GM21528 (cell line): ENCODE results near the gene RIMKLA.

Source experiments
- ATAC-seq: cut with Tn5 transposase; IDR thresholded peaks from one replicate; pipeline ENCODE4 v1.9.1; 2021; ENCODE audit warnings: mild to moderate bottlenecking, moderate library complexity; ENCODE audit not compliant: unreplicated experiment, low FRiP score

Gene RIMKLA

DNA sequence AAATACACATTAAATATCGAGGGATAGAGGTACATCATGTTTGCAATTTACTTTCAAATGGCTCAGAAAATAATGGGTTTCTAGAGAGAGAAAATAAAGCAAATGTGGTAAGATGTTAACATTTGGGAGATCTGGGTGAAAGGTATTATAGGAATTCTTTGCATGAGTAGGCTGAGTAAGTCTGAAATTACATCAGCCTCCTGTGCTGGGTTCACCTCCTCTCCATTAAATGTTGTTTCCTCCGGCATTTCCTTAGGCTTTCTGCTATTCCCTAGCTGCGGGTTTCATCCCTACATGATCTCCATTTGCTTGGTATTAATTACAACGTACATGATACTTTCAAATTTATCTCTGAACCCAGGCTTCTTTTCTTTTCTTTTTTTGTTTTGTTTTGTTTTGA is 43.6 kb downstream of the RIMKLA start:
- ATAC-seq, result no peak

DNA sequence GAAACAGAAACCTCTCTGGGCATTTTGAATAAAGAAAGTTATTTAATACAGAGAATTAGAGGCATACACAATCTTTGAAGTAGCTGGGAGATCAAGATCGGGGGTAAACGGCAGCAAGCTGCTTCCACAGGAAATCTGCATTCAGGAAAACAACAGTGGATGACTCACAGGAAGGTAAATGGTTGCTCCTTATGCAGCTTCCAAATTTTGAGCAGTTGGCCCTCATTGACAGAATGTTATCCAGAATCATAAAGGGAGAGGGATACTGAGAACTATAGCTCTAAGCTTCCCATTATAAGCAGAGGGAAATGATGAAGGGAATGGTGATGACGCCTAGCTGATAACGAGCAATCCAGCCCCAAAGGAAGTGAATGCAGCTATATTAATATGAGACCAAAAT is 46.6 kb downstream of the RIMKLA start:
- ATAC-seq, result no peak

DNA sequence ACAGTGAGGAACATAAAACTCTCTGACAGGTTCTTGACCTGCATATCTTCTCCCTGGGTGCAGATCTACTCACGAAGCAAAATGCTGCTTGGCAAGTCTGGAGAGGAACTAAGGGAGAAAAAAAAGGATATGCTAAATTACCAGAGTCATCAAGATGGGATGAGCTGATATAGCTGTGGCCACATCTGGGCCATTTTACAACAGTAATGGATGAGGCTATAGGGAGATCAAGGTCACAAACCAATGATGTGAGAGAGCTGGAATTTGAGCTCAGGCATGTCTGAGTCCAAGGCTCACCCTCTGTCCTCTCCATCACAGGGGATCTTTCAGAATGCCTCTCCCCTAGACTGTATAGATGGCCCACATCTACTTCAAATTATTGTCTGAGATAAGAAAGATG is 49.0 kb downstream of the RIMKLA start:
- ATAC-seq, result no peak

DNA sequence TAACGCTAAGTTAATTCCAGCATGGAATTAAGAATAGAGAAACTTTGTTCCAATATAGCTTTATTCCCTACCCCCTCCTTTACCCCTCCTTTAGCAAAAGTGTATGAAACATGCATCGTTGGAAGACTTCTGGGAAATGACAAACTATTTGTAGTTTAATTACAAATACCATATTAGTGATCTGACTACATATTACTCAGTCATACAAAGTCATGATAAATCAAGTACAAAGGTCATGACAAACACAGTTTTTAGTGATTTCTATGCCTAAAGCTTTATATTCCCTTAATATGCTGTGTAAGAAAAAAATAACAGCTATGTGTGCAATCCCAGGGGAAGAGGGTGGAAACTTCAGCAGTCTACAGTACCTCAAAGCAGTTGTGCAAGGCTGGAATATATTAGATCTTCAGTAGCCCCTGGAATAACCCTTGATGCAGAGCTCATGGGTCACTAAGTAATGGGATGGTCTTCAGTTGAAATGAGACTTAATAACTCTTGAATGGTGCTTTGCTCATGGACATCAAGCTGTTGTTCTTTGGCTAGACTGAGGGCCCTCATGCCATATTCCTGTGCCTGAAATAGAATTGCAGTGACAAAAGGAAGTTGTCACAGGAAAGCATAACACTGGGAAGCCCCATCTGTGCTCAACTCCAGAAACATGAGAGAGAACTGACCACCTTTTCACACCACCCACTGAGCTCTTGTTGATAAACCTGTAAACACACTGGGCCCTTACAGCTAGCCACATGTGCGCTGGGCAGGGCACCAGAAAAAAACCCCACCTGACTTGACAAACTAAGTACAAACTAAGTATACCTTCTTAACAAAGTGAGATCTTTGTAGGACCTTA is 49.9 kb downstream of the RIMKLA start:
- ATAC-seq, result no peak

DNA sequence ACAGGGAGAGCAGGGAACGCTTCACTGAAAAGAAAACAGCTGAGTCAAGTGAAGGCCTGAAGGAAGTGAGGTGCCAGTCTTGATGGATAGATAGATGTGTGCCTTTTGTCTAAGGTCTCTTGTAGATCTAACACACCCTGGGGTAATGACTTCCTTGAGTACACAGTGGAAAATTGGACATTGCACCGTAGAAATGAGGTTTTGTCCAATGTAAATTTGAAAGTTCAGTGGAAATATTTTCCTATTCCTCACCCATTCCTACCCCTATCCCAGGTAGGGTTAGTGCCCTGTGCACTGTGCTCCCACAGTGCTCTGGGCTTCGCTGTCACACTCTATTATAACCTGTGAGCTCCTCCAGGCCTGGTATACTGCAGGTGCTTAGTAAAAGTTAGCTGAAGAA is 50.9 kb downstream of the RIMKLA start:
- no peak for ATAC-seq

DNA sequence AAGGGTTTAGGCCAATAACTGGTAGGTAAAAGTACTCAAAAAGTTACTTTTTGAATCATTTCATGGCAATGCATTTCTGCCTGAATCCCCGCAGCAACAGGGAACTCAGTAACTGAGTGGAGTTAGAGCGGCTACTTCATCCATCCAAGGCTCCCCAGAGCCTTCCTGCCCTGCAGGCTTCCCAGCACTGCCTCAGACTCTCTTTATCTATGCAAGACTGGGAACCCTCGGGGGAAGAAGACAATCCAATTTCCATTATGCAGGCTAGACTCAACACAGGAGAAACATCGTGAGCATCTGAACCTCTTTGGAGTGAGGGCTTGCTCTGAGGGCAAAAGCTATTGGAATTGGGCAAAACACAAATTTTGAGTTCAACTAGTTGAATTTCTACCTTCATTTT is 52.1 kb downstream of the RIMKLA start:
- no peak for ATAC-seq

DNA sequence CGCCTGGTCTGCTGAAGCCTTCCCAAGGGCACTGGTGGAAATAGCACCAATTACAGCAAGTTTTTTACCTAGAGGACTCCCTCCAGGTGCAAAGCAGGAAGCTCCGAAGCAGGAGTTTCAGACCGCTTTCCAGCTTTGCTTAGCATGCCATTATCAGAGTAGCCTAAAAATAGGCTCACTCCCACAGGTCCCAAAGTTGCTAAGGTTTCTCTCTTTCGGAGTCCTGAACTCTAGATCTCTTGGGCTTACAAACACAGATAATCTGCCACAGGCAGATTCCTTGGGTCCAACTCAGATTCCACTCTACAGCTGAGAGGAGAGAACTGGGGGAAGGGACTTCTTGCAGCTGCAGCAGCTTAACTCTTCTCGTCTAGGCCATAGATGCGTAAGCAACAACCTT is 52.8 kb downstream of the RIMKLA start:
- no peak for ATAC-seq

DNA sequence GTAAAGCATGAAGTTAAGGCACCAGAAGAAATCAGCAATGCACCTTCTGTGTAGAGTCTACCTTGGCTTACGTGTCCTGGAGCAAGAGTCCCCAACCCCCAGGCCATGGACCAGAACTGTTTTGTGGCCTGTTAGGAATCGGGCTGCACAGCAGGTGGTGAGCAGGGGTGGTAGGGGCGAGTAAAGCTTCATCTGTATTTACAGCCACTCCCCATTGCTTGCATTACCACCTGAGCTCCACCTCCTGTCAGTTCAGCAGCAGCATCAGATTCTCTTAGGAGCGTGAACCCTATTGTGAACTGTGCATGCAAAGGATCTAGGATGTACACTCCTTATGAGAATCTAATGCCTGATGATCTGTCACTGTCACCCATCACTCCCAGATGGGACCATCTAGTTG is 53.7 kb downstream of the RIMKLA start:
- ATAC-seq, result no peak

DNA sequence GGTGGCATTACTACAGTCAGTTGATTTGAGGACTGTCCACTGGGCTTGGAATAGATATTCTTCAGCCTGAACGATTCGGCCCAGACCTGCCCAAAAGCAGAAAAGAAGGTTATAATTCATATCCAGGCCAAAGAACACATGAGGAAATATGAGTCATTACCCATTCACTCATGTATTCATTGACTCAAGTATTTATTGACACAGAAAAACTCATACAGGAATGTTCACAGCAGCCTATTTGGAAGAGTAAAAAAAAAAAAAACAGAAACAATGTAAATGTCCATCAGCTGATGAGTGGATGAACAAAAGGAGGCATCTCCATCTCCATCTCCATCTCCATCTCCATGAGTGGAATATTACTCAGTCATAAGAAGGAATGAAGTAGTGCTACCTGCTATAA is 59.3 kb downstream of the RIMKLA start:
- ATAC-seq, result no peak

DNA sequence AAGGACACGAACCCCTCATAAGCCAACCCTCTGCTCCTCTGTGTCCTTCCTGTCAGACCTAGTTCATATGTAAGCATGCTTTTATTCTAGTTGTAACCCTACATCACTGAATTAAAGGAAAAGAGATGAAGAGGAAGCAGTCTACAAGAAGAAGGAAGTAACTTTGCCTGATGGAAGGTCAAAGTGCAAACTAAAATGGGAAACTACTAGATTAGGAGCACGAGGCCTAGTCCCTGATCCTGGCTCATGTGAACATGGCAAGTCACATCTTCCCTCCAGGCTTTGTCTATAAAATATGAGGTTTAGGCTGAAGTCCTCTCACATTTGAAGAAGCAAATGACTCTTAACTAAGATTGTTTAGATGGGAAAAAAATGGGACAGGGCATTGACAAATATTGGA is 62.1 kb downstream of the RIMKLA start:
- ATAC-seq, result no peak

DNA sequence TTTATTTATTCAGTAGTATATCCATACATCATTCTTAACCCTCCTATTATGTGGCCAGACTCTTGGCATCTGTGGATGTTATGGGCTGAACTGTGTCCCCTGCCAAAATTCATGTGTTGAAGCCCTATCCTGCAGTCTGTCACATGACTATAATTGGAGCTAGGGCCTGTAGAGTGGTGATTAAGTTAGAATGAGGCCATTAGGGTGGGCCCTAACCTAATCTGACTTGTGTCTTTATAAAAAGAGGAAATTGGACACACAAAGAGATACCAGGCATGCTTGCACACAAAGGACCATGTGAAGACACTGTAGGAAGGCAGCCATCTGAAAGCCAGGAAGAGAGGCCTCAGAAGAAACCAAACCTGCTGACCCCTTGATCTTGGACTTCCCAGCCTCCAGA is 68.7 kb downstream of the RIMKLA start:
- no peak for ATAC-seq

DNA sequence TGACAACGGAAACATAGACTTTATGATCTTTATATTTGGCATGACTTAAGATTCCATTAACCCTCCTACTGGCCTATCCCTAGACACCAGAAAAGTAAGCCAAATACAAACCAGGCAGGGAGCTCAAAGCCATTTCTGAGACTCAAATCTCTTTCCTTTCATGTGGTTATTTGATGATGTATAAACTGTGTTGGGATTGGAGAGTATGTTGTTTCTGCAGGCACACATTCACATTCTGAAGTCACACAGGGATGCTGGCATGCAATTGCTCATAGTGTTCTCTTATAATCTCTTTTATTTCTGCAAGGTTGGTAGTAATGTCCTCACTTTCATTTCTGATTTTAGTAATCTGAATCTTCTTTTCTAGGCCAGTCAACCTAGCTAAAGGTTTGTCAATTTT is 69.5 kb downstream of the RIMKLA start:
- no peak for ATAC-seq

DNA sequence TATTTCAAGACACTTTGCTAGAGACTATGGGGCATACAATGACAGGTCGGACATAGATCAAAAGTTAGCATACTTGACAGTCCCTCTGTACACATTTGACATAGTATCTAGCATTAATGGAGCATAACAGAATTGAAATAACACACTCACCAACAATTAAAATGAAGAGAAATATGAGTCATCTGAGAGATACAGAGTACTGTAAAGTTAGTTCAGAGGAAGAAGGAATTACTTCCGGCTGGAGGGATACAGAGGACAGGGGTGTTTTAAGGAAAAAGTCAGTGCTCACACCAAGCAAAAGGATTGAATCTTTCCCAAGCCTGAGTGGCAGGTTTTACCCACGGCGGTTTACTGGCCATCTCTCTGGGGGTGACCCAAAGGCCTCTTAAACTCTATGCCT is 72.8 kb downstream of the RIMKLA start:
- ATAC-seq, result no peak

DNA sequence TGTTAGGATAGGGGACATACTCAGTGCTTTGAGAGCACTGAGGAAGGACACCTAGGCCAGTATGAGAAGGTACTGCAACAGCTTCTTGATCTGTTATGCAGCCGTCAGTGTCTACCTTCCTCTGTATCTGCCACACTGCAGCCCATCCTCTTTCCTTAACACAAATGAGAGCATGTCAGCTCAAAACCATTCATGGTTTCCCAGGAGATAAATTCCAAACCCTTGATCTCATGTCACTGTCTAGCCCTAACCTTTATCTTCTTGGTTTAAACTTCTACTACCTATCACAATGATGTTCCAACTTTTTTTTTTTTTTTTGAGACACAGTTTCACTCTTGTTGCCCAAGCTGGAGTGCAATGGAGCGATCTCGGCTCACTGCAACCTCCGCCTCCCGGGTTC is 73.8 kb downstream of the RIMKLA start:
- no peak for ATAC-seq

DNA sequence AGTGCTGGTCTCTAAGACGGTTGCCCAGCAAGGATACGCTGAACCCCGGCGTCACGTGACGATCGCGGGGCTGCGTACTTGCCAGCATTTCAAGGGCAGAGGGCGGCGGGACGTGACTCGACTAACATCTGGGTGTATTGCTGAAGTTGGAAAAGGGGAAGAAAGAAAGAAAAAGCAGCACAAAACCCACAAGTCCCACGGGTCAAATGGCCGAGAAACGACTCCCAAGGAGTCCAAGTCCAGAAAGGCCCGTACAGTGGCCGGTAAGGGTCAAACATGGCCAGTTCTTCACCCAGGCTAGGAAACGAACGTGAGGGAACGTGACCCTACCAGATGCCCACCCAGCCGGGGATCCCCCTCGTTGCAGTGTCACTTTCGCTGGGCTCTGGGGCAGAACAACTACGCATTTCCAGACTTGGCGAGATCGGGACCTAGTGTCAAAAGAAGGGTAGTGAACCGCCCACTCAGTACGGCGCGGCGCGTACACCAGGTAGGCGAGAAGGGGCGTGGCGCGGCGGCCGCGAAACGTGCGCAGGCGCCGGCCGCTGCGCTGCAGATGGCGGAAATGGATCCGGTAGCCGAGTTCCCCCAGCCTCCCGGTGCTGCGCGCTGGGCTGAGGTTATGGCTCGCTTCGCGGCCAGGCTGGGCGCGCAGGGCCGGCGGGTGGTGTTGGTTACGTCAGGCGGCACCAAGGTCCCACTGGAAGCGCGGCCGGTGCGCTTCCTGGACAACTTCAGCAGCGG is 75.6 kb downstream of the RIMKLA start, which contains the start of the genes PPCS and ZMYND12:
TSS of gene PPCS (plus strand) at position 534 of the 744 bp plus-strand sequence. CDS start at position 557, 23 bp downstream.
TSS of gene ZMYND12 (minus strand) at position 13 of the 744 bp plus-strand sequence. CDS start 25 bp downstream, outside the sequence.
- peak; percentile 84 for ATAC-seq

DNA sequence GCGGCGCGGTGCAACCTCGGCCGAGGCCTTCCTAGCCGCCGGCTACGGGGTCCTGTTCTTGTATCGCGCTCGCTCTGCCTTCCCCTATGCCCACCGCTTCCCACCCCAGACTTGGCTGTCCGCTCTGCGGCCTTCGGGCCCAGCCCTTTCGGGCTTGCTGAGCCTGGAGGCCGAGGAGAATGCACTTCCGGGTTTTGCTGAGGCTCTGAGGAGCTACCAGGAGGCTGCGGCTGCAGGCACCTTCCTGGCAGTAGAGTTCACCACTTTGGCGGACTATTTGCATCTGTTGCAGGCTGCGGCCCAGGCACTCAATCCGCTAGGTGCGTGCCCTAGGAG is 76.1 kb downstream of the RIMKLA start:
- peak; percentile 61 for ATAC-seq

DNA sequence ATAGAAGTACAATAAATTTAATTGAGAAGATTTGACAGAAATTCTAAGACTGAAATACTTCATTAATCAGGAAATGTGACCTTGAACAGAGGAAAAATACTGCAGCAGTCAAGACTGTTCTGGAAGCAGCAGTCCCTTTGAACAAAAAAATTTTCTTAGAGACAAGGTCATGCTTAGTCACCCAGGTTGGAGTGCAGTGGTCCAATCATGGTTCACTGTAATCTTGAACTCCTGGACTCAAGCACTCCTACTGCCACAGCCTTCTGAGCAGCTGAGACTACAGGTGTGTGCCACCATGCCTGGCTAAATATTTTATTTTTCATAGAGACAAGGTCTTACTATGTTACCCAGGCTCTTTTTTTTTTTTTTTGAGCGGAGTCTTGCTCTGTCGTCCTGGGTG is 80.6 kb downstream of the RIMKLA start:
- ATAC-seq, result no peak

DNA sequence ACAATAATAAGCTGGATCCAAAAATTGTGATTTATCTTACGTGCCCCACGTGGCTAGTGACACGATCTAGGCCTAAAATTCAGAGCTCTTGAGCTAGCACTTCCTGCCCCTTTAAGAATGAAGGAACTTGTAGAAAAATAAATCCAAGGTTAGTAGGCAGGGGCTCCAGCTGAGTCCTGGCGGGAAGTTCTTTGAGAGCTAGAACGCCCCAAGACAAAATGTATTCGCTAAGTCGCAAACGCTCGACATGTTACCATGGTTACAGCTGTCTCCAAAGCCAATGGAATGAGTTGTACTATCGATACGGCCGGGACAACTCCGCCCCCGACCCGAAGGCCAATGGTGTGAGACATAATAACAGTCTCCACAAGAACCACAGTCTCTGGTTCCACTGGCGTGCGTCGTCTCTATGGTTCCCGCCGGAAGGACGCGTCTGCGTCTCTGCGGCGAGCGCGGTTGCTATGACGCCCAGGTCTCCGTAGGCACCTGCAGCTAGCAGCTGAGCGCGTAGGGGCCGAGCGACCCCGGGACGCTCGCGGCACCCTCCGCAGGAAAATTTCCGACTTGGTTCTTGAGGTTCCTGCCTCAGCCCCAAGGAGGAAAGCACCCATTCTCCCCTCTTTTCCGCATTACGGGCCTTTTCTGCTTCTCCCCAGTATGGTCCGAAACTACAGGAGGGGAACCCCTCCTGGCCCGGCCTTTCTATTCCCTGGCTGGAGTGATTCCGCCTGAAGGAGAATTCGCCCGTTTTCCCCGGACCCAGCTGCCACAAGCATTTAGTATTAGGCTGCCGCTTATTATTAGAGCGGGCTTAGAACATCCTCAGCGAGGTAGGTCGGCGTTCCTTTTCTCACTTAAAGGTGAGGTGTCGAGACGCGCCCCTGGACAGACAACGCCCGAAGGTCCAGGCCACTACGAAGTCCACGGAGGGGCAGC is 82.5 kb downstream of the RIMKLA start, which contains the start of gene CCDC30:
TSS of gene CCDC30 (plus strand) at position 459 of the 936 bp plus-strand sequence. CDS start 17,266 bp downstream, outside the sequence.
- peak; percentile 97 for ATAC-seq

DNA sequence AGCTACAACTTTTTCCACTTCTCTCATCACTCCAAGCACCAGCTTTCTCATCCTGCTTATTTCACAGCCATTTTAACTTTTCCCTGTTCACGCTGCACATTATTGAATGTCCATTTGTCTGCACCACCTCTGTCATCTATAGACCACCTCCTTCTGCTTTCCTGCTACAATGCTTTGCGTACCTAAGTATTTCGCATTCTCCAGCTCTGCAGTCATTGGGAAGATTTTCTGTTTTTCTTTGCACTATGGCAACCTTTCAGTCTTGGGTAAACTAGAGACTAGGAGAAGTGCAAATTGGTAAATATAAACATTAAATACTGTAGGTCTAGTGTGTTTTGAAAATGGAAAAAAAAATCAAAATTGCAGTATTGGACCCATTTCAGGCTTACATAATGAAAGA is 83.3 kb downstream of the RIMKLA start:
- ATAC-seq, result no peak

DNA sequence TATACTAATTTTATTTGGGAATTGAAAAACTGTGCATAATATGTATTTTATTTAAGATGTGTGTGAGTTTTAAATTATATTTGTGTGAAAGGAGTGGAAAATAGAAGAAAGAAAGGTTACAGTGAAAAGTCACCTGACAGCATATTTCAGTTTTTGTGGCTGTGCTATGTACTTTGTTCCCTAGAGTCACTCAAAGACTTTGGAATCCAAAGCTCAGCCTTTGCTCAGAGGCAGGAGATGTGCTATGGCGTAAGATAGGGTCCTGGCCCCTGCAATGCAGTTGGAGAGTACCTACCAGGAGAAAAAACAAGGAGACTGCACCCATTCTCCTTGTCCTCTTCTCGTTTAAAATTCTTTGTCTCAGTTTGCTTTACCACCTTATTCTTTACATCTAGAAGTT is 85.4 kb downstream of the RIMKLA start:
- ATAC-seq, result no peak

DNA sequence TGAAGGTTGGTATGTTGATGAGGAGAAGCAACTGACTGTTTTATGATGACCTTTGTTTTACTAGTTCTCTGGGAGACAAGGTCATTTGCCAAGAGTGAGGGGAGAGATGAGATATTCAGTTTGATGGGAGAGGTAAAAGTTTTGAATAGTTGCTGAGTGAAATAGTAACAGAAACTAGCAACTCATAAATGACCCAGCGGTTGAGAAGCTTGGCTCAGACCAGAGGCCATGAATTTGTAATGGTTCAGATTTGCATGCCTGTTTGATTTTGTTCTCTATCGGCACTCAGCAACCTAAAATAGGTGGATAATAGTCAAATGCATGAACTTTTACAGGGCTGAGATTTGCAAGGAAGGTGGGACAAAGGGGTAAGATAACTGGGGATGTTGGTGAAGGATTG is 89.1 kb downstream of the RIMKLA start:
- ATAC-seq, result no peak
